HG03045 (cell line): Measurements from ENCODE around the gene CCL17.
A peak's percentile ranks its signal among the peaks of the same experiment; 100 is the strongest.

ENCODE experiments used
- ATAC-seq: cut with Tn5 transposase; IDR thresholded peaks from one replicate; pipeline ENCODE4 v1.9.1; 2021; ENCODE audit warnings: mild to moderate bottlenecking, moderate library complexity; ENCODE audit not compliant: unreplicated experiment

The CCL17 gene

DNA sequence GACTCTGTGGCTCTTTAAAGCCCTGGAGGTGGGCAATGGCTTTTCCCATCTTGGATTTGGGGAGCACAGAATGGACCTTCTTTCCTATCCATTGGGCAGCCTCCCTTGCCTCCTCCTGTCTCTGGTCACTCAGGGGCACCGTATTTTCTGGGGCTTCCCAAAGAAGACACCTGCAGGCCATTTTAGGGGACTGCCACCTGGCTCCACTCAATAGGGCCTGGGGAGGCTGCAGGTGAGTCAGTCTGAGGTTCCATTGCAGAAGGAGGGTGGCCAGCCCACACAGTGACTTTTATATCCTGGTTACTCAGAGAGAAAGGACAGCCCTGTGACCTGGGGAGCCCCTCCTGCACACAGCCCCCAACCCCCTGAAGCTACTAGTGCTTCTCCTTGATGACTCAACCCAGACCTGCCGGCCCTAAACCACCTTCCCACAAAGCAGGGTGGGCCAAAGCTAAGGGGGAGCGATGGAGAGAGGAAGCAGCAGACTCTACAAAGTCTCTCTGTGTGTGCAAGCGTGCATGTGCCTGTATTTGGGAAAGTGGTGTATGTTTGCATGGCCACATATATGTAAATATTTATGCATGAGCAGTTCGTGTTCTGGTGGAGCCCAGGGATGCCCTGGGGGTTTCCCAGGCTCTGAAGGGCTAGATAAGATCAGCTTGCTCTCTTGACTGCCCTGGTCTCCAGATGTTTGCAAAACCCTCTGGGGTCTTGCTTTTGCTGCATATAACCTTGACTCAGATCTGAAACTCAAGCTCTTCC, 27.3 kb upstream of the CCL17 start:
- ATAC-seq: peak; percentile 62

DNA sequence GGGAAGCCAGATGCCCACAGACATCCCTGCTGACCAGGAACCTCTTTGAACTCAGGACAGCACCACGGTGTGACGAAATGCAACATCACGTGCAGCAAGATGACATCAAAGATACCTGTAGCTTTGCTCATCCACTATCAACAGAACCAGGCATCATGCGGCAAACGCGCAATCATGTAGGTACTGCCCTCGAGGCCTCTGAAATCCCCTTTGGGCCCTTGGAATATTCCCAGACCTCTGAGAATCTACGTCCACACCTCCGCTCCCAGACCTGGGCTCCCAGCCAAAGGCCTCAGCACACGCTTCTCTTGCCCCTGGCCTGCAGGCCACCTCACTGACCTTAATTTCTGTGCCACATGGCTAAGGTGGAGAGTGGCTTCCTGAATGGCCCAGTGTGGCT, 25.0 kb upstream of the CCL17 start:
- no peak for ATAC-seq

DNA sequence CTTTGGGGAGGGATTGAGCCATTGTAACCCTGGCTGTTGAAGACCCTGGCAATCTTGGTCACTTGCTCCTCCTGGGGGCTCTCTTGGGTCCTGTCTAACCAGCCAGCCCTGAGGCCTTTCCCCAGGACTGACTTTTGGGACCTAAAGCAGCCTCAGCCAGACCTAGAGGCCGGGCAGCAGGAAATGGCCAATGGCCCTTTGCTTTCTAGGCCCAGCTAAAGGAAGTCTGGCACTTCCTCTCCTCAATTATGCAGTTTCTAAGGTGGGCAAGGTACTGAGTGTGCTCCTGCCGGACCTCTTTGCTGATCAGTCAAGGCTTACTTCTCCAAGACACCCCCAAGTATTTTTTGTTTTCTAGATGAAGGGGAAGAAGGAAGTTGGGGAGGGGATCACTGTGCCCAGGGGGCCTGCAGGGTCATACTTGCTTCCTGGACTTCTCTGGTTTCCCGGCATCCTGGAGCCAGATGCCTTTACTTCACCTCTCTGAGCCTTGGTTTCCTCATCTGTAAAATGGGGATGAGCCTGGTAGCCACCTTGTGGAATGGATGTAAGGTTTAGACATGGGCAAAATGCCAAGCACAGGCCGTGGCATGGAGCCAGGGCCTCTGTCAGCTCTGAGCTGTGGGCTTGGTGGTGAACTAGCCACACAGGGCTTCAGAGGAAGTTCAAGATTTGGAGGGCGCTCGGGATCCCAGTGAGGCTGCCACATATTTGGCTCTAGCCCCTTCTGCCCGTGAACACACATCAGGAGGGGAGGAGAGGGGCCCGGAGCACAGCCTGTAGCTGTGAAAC, 23.7 kb upstream of the CCL17 start:
- ATAC-seq: no peak

DNA sequence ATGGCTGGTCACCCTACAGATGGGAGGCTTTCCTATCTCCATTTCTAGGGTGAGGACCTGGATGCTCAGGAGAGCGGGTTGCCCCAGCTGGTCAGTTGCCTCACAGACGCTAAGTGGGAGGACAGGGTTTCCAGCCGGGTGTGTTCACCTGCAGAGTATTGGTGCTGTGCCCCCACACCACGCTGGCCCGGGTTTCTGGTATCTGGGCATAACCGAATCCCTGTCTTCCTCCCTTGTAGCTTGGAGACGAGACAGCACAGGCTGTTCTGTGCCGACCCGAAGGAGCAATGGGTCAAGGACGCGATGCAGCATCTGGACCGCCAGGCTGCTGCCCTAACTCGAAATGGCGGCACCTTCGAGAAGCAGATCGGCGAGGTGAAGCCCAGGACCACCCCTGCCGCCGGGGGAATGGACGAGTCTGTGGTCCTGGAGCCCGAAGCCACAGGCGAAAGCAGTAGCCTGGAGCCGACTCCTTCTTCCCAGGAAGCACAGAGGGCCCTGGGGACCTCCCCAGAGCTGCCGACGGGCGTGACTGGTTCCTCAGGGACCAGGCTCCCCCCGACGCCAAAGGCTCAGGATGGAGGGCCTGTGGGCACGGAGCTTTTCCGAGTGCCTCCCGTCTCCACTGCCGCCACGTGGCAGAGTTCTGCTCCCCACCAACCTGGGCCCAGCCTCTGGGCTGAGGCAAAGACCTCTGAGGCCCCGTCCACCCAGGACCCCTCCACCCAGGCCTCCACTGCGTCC, 22.6 kb upstream of the CCL17 start:
- no peak for ATAC-seq

DNA sequence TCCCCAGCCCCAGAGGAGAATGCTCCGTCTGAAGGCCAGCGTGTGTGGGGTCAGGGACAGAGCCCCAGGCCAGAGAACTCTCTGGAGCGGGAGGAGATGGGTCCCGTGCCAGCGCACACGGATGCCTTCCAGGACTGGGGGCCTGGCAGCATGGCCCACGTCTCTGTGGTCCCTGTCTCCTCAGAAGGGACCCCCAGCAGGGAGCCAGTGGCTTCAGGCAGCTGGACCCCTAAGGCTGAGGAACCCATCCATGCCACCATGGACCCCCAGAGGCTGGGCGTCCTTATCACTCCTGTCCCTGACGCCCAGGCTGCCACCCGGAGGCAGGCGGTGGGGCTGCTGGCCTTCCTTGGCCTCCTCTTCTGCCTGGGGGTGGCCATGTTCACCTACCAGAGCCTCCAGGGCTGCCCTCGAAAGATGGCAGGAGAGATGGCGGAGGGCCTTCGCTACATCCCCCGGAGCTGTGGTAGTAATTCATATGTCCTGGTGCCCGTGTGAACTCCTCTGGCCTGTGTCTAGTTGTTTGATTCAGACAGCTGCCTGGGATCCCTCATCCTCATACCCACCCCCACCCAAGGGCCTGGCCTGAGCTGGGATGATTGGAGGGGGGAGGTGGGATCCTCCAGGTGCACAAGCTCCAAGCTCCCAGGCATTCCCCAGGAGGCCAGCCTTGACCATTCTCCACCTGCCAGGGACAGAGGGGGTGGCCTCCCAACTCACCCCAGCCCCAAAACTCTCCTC, 21.9 kb upstream of the CCL17 start:
- no peak for ATAC-seq

DNA sequence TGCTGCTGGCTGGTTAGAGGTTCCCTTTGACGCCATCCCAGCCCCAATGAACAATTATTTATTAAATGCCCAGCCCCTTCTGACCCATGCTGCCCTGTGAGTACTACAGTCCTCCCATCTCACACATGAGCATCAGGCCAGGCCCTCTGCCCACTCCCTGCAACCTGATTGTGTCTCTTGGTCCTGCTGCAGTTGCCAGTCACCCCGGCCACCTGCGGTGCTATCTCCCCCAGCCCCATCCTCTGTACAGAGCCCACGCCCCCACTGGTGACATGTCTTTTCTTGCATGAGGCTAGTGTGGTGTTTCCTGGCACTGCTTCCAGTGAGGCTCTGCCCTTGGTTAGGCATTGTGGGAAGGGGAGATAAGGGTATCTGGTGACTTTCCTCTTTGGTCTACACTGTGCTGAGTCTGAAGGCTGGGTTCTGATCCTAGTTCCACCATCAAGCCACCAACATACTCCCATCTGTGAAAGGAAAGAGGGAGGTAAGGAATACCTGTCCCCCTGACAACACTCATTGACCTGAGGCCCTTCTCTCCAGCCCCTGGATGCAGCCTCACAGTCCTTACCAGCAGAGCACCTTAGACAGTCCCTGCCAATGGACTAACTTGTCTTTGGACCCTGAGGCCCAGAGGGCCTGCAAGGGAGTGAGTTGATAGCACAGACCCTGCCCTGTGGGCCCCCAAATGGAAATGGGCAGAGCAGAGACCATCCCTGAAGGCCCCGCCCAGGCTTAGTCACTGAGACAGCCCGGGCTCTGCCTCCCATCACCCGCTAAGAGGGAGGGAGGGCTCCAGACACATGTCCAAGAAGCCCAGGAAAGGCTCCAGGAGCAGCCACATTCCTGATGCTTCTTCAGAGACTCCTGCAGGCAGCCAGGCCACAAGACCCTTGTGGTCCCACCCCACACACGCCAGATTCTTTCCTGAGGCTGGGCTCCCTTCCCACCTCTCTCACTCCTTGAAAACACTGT, 21.0 kb upstream of the CCL17 start:
- no peak for ATAC-seq

DNA sequence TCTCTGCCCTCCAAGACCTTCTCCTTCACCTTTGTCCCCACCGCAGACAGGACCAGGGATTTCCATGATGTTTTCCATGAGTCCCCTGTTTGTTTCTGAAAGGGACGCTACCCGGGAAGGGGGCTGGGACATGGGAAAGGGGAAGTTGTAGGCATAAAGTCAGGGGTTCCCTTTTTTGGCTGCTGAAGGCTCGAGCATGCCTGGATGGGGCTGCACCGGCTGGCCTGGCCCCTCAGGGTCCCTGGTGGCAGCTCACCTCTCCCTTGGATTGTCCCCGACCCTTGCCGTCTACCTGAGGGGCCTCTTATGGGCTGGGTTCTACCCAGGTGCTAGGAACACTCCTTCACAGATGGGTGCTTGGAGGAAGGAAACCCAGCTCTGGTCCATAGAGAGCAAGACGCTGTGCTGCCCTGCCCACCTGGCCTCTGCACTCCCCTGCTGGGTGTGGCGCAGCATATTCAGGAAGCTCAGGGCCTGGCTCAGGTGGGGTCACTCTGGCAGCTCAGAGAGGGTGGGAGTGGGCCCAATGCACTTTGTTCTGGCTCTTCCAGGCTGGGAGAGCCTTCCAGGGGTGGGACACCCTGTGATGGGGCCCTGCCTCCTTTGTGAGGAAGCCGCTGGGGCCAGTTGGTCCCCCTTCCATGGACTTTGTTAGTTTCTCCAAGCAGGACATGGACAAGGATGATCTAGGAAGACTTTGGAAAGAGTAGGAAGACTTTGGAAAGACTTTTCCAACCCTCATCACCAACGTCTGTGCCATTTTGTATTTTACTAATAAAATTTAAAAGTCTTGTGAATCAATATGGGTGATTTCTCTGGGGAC, 20.1 kb upstream of the CCL17 start:
- ATAC-seq: no peak

DNA sequence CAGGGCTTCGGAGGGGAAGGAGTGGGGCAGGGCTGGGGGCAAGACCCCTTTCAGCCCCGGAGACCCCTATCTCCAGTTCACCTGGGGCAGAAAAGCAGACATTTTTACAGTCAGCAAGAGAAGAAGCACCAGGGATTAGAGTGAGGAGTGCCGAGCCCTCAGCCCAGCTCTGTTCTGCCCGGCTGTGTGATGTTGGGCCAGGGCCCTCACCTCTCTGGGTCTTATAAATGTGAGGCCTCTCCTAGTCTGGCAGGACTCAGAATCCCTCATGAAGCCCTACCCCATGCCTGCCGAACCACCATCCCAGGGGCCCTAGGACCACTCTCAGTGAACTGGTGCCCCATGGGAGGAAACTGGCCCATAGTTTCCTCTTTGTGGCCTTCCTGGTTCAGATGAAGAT, 19.5 kb upstream of the CCL17 start:
- no peak for ATAC-seq

DNA sequence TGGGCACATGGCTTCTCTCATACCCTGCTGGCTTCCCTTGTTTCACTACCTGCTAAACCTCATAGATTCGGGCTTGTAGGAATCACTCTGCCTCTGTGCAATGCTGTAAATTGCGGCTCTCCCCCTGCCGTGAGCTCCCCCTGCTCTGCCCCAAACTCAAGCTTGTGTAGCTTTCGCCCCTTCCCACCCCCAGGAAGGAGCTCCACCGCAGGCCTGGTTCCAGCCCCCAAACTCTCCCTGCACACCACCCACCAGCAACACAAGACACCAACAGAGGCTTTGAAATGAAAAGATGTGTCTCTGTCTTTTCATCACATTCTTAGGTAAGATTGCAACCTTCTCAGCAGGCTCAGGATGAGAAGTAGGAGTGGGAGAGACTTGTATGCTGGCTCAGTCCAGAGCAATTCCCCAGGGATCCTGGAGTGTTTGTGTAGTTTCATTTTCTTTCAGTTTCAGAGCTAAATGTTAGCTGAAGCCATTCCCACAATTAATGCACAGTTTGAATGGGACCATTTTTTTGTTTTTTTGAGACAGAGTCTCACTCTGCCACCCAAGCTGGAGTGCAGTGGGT, 18.1 kb upstream of the CCL17 start:
- ATAC-seq: no peak

DNA sequence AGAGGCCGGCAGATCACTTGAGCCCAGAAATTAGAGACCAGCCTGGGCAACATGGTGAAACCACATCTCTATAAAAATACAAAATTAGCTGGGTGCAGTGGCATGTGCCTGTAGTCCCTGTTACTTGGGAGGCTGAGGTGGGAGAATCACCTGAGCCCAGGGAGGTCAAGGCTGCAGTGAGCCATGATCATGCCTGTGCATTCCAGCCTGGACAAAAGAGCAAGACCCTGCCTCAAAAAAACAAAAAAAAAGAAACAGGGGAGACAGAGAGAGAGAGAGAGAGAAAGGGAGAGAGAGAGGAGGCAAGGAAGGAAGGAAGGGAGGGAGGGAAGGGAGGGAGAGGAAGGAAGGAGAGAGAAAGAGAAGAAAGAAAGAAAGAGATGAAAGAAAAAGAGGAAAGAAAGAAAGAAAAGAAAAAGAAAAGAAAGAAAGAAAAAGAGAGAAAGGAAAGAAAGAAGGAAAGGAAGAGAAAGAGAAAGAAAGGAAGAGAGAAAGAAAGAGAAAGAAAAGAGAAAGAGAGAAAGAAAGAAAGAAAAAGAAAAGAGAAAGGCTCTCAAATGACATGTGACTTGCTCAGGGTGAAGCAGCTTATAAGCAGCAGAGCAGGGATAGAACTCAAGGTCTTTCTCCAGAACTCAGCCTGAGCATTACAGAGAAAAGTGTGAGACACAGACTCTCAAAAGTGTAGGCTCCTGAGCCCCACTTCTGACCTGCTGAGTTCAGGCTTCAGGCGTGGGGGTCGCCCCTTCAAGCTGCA, 16.8 kb upstream of the CCL17 start:
- ATAC-seq: no peak

DNA sequence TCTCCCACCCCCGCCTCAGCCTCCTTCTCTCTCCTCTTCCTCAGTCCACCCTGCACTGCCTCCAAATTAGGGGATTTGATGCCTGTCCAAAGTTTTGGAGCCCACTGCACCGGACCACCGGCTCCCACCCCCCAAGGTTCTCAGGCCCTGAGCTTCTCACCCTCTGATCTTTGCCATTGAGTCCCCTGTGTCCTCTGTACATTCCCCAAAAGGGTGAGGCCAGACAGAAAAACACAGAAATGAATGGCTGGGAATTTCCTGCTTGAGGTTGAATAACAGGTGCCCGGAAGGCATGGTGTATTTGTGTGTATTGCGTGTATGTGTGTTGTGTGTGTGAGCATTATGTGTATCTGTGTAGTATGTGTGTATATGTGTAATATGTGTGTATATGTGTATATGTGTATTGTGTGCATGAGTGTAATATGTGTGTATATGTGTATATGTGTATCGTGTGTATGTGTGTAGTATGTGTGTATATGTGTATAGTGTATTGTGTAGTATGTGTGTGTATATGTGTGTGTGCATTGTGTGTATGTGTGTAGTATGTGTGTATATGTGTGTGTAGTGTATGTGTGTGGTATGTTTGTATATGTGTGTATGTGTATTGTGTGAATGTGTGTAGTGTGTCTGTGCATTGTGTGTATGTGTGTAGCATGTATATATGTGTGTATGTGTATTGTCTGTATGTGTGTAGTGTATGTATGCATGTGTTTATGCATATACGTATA, 16.0 kb upstream of the CCL17 start:
- ATAC-seq: no peak

DNA sequence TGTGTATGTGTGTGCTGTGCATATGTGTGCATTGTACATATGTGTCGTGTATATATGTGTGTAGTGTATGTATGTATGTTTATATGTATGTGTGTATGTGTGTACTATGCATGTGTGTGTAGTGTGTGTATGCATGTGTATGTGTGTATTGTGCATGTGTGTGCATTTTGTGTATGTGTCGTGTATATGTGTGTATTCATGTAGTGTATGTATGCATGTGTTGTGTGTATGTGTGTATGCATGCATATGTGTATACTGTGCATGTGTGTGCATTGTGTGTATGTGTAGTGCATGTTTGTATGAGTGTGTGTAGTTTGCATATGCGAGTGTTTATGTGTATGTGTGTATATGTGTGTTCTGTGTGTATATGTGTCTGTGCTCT, 15.5 kb upstream of the CCL17 start:
- no peak for ATAC-seq

DNA sequence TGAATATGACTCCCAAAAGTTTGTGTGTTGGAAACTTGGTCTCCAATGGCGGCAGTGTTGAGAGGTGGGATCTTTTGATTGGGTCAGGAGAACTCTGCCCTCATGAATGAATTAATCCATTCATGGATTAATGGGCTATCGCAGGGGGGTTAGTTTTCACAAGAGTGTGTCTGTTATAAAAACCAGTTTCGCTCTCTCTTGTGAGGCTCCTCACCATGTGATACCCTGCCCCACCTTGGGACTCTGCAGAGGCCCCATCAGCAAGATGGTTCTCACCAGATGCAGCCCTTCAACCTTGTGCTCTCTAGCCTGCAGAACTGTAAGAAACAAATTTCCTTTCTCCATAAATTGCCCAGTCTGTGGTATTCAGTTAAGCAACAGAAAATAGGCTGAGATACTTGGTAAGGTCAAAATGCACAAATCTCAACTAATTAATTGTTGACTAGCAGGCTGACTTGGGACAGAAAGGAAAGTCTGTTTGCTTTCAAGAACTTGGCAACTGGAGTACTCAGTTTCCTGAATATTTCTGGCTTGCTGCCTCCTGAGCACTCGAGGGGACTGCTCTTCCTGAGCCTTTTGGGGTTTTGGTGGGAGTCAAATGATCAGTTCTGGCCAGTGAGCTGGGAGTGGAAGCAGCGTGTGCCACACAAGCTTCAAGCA, 13.8 kb upstream of the CCL17 start:
- ATAC-seq: no peak

DNA sequence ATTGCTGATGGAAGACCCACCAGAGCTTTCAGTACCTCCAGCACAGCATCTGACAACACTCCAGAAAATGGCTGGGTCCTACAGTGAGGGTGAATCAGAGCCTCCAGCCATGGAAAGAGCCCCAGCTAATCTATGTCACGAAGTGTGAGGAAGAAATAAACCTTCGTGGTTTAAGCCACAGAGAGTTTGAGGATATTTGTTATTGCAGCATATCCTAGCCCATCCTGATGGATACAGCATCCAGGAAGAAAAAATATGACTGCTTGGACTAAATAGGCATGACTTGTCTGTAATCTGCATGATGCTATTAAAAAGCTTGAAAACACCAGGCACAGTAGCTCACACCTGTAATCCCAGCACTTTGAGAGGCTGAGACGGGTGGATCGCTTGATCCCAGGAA, 13.3 kb upstream of the CCL17 start:
- ATAC-seq: no peak

DNA sequence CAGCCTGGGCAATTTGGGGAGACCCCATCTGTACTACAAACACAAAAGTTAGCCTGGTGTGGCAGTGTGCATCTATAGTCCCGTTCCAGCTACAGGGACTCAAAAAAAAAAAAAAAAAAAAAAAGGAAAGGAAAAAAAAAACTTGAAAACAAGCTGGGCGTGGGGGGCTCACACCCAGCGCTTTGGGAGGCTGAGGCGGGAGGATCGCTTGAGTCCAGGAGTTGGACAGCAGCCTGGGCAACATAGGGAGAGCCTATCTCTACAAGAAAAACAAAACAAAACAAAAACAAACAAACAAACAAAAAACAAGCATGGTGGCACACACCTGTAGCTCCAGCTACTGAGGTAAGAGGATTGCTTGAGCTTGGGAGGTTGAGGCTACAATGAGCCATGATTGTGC, 12.9 kb upstream of the CCL17 start:
- no peak for ATAC-seq

DNA sequence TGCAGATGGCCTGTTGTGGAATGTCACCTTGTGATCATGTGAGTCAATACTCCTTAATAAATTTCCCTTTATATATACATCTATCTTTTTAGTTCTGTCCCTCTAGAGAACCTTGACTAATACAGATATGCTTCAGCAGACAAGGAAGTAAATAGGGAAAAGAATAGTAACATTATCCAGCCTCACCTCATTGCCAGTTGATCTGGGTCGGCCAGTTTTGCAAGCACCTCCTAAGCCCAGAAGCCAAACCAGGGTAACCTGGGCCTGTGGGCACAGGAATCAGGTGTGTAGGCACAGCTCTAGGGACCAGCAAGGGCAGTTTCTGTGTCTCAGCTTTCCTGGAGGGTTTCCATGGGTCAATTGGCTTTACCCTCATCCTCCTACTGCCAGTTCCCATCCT, 11.9 kb upstream of the CCL17 start:
- no peak for ATAC-seq

DNA sequence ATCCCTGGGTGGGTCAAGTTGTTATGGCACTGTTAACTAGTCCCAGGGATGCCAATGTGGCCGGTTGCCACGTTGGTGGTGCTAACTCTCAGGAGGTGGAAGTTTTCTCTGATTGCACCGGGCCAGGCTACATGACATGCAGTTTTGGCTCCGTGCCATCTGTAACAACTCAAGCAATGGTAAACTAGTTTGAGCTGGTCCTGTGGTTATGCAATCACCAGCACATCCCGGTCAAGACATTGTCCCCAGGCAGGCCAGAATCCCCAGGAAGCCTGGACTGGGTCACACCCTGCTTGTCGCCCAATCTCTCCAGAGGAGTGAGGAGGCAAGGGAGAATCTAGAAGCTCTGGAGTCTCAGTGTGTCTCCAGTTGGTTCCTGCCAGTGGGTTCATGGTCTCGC, 10.1 kb upstream of the CCL17 start:
- no peak for ATAC-seq
